A549 (cell line): ENCODE data around the gene PRDM5. TPM values are rescaled to one million over a fixed set of nuclear protein-coding genes. Genes with fewer than 3 reads are reported as not detected.

Experiments
- ATAC-seq, 2 experiments: fragments of 200-7000 bp in 1 of 2; fragments of >200 bp in 1 of 2; cut with Nextera tagmentation in 1 of 2; cut with Tn5 transposase in 1 of 2; 3 replicates each; pipeline versions ENCODE4 v1.8.0 to v1.9.1; 2018 to 2020; ENCODE audit warnings: mild to moderate bottlenecking in 1 of 2, moderate library complexity in 1 of 2
- CTCF ChIA-PET: fragments of 300-600 bp; sonication (Branson Sonifier 250); formaldehyde crosslinking; extraction: SDS; loops from one replicate; lab custom pipeline; 2021; ENCODE audit warnings: antibody characterized with exemption, inconsistent platforms; lab: Yijun Ruan, JAX
- POLR2A ChIA-PET: fragments of 350-600 bp; formaldehyde crosslinking; extraction: SDS; loops from one replicate; lab custom pipeline; 2021; ENCODE audit warnings: antibody characterized with exemption, inconsistent platforms; lab: Yijun Ruan, JAX
- DNase-seq, 2 experiments: peaks; one replicate each; pipeline versions ENCODE4 v3.0.0 to v3.0.0-alpha.2; 2011 to 2016; ENCODE audit warnings: low read depth in 1 of 2, low spot score in 1 of 2
- FAIRE-seq: peaks from 2 replicates; lab custom pipeline; 2011; peaks lifted over from hg19 to GRCh38; lab: Jason Lieb, UNC
- H3K27ac ChIP-seq, 2 experiments: fragments of >200 bp; sonication (Bioruptor Twin); formaldehyde crosslinking; 3 replicates each; pipeline ENCODE4 v1.5.1; 2016 to 2017
- H3K4me1 ChIP-seq: fragments of >200 bp; sonication (Bioruptor Twin); formaldehyde crosslinking; 3 replicates; pipeline ENCODE4 v1.6.1; 2016
- H3K4me2 ChIP-seq: fragments of >200 bp; sonication (Bioruptor Twin); formaldehyde crosslinking; 3 replicates; pipeline ENCODE4 v1.6.1; 2016
- H3K4me3 ChIP-seq: fragments of >200 bp; sonication (Bioruptor Twin); formaldehyde crosslinking; 3 replicates; pipeline ENCODE4 v1.5.1; 2016
- H3K9me3 ChIP-seq: fragments of >200 bp; sonication (Bioruptor Twin); formaldehyde crosslinking; 3 replicates; pipeline ENCODE4 v1.6.1; 2016
- CBX2 ChIP-seq: fragments of 200-600 bp; sonication (generic); IDR thresholded peaks from 2 replicates; pipeline ENCODE4 v1.6.1; 2016; ENCODE audit warnings: low read depth, mild to moderate bottlenecking, borderline replicate concordance
- CBX8 ChIP-seq: fragments of 200-600 bp; sonication (generic); IDR thresholded peaks from 2 replicates; pipeline ENCODE4 v1.6.1; 2016
- CHD4 ChIP-seq: fragments of 200-600 bp; sonication (generic); IDR thresholded peaks from 2 replicates; pipeline ENCODE4 v1.6.1; 2016; ENCODE audit warnings: antibody characterized with exemption, mild to moderate bottlenecking, borderline replicate concordance
- CTCF ChIP-seq: fragments of >200 bp; sonication (Bioruptor Twin); formaldehyde crosslinking; IDR thresholded peaks from 3 replicates; pipeline ENCODE4 v1.5.1; 2016
- EHF ChIP-seq: fragments of 250-450 bp; sonication (Bioruptor Pico); IDR thresholded peaks from 2 replicates; pipeline ENCODE4 v1.5.0; 2020; ENCODE audit warnings: mild to moderate bottlenecking
- EHMT2 ChIP-seq: fragments of 200-600 bp; sonication (generic); IDR thresholded peaks from 2 replicates; pipeline ENCODE4 v1.6.1; 2016; ENCODE audit warnings: antibody characterized with exemption, low read depth, mild to moderate bottlenecking, moderate library complexity
- ELK1 ChIP-seq: fragments of 150-350 bp; IDR thresholded peaks from 2 replicates; pipeline ENCODE4 v1.6.1; 2014; ENCODE audit warnings: low read depth, mild to moderate bottlenecking, low read length
- EP300 ChIP-seq, 2 experiments: fragments of >200 bp; sonication (Bioruptor Twin); formaldehyde crosslinking; IDR thresholded peaks; 2 replicates in 1 of 2; 3 replicates in 1 of 2; pipeline ENCODE4 v1.6.1; 2016 to 2017
- FOSB ChIP-seq: fragments of 250-450 bp; sonication (Bioruptor Pico); IDR thresholded peaks from 2 replicates; pipeline ENCODE4 v1.5.0; 2020; ENCODE audit warnings: mild to moderate bottlenecking, moderate library complexity
- FOSL2 ChIP-seq, 2 experiments: fragments of 450-650 bp in 1 of 2; fragments of >200 bp in 1 of 2; sonication (Bioruptor Twin) in 1 of 2; formaldehyde crosslinking; IDR thresholded peaks; 2 replicates each; pipeline versions ENCODE4 v1.5.0 to v1.6.1; 2016 to 2020; ENCODE audit warnings: mild to moderate bottlenecking in 1 of 2, moderate library complexity in 1 of 2
- JUN ChIP-seq, 2 experiments: fragments of >200 bp; sonication (Bioruptor Twin); formaldehyde crosslinking; IDR thresholded peaks; 2 replicates in 1 of 2; 3 replicates in 1 of 2; pipeline ENCODE4 v1.6.1; 2016 to 2017
- KDM1A ChIP-seq: fragments of 200-600 bp; sonication (generic); IDR thresholded peaks from 2 replicates; pipeline ENCODE4 v1.6.1; 2016; ENCODE audit warnings: low read depth, mild to moderate bottlenecking
- KDM5A ChIP-seq: fragments of 200-600 bp; sonication (generic); IDR thresholded peaks from 2 replicates; pipeline ENCODE4 v1.6.1; 2016; ENCODE audit warnings: antibody characterized with exemption, mild to moderate bottlenecking
- MAFK ChIP-seq: fragments of 450-650 bp; IDR thresholded peaks from 2 replicates; pipeline ENCODE4 v1.6.1; 2014; ENCODE audit not compliant: partially characterized antibody
- MYC ChIP-seq: IDR thresholded peaks from 2 replicates; pipeline ENCODE4 v1.6.1; 2012; ENCODE audit warnings: mild to moderate bottlenecking, inconsistent platforms, low read length, improper control_type of control experiment, borderline replicate concordance
- NFE2L2 ChIP-seq: fragments of 150-350 bp; conservative IDR thresholded peaks from 2 replicates; pipeline ENCODE4 v1.6.1; 2014; ENCODE audit warnings: low read length
- NR3C1 ChIP-seq: fragments of >200 bp; sonication (Bioruptor Twin); formaldehyde crosslinking; IDR thresholded peaks from 3 replicates; pipeline ENCODE4 v1.6.1; 2017
- POLR2AphosphoS2 ChIP-seq: conservative IDR thresholded peaks from 2 replicates; pipeline ENCODE4 v1.6.1; 2012; ENCODE audit warnings: low read length, improper control_type of control experiment, inconsistent platforms
- RAD21 ChIP-seq, 2 experiments: fragments of >200 bp in 1 of 2; sonication (Bioruptor Twin) in 1 of 2; formaldehyde crosslinking in 1 of 2; IDR thresholded peaks in 1 of 2; conservative IDR thresholded peaks in 1 of 2; 2 replicates in 1 of 2; 3 replicates in 1 of 2; pipeline ENCODE4 v1.6.1; 2012 to 2018; ENCODE audit warnings: inconsistent platforms in 1 of 2
- RCOR1 ChIP-seq: fragments of 150-350 bp; IDR thresholded peaks from 2 replicates; pipeline ENCODE4 v1.6.1; 2014; ENCODE audit warnings: antibody characterized with exemption, low read length, low read depth
- RFX5 ChIP-seq: fragments of 450-650 bp; IDR thresholded peaks from 2 replicates; pipeline ENCODE4 v1.7.1; 2014; ENCODE audit warnings: antibody characterized with exemption, mild to moderate bottlenecking, moderate library complexity
- RNF2 ChIP-seq: fragments of 200-600 bp; sonication (generic); IDR thresholded peaks from 2 replicates; pipeline ENCODE4 v1.6.1; 2016; ENCODE audit warnings: low read depth, mild to moderate bottlenecking, antibody characterized with exemption, moderate library complexity, borderline replicate concordance
- SMC3 ChIP-seq: fragments of >200 bp; sonication (Bioruptor Twin); formaldehyde crosslinking; IDR thresholded peaks from 3 replicates; pipeline ENCODE4 v1.6.1; 2018; ENCODE audit warnings: inconsistent platforms
- SREBF2 ChIP-seq: fragments of 450-650 bp; IDR thresholded peaks from 2 replicates; pipeline ENCODE4 v1.6.1; 2014; ENCODE audit warnings: mild to moderate bottlenecking, moderate library complexity
- TFCP2L1 ChIP-seq: fragments of 250-450 bp; sonication (Bioruptor Pico); IDR thresholded peaks from 2 replicates; pipeline ENCODE4 v1.5.0; 2021; ENCODE audit warnings: mild to moderate bottlenecking
- ZC3H11A ChIP-seq: fragments of 450-650 bp; IDR thresholded peaks from 2 replicates; pipeline ENCODE4 v1.6.1; 2014; ENCODE audit warnings: antibody characterized with exemption, mild to moderate bottlenecking
- ZNF302 ChIP-seq: fragments of 250-450 bp; sonication (Bioruptor Pico); IDR thresholded peaks from 2 replicates; pipeline ENCODE4 v1.9.0; 2021; ENCODE audit warnings: inconsistent platforms, mild to moderate bottlenecking, moderate library complexity
- WGBS: methylation state at CpG from one replicate; pipeline ENCODE4 v1.1.6; 2017; ENCODE audit errors: missing lambda C conversion rate; 5-methylcytosine and 5-hydroxymethylcytosine counted together
- polyA plus RNA-seq, 4 experiments: library from polyadenylated mRNA; depleted of rRNA in 3 of 4; stranded (reverse); fragments of >200 nt; fragmentation: RNase III in 1 of 4; extraction: RNeasy Plus Mini Kit Qiagen cat#74134 plus additional on column Dnase treatment in 1 of 4; gene quantifications; 2 replicates in 3 of 4; 3 replicates in 1 of 4; pipeline ENCODE4 v1.2.3, GENCODE V29; 2011 to 2017
- TF ChIP-seq, protein P1 (sequence below): IDR thresholded peaks from 2 replicates; pipeline ENCODE4 v1.6.1; 2012
- TF ChIP-seq, protein P2 (sequence below): fragments of 200-600 bp; sonication (generic); IDR thresholded peaks from 2 replicates; pipeline ENCODE4 v1.6.1; 2016; ENCODE audit warnings: antibody characterized with exemption, mild to moderate bottlenecking, moderate library complexity

PRDM5 gene
- polyA plus RNA-seq, 2 of the 4 experiments (the other 2 are of a cell fraction) = 6.5 to 12.9 TPM

GRCh38 chr4:120731561-120731960, 191.0 kb downstream of the PRDM5 start:
- POLR2A ChIA-PET = no interaction called here
- TF ChIP-seq NR3C1 (no peak), FOSB (CRISPR knock-in tag) (no peak)
- no peak overlapping the region for H3K27ac ChIP-seq
- no peaks in the 10 kb centered on the region for H3K4me1 ChIP-seq
- DNase-seq (no peak), ATAC-seq (no peak), FAIRE-seq (no peak)
- H3K4me3 ChIP-seq = no peak overlapping the region
- 96% methylated on average over 3 of the region's 3 CpGs for WGBS
- no peaks in the 10 kb centered on the region for H3K9me3 ChIP-seq
- no peak overlapping the region for H3K4me2 ChIP-seq
- CTCF ChIA-PET = no interaction called here

GRCh38 chr4:120730777-120731320, 191.7 kb downstream of the PRDM5 start:
- no peaks in the 10 kb centered on the region for H3K9me3 ChIP-seq
- TF ChIP-seq EP300 (IDR thresholded peaks at IDR 0.05) = no peak
- TF ChIP-seq SMC3 = no peak
- TF ChIP-seq JUN (IDR thresholded peaks at IDR 0.05) = no peak
- no peak for TF ChIP-seq ZC3H11A
- no peak for TF ChIP-seq POLR2AphosphoS2
- TF ChIP-seq ZNF302 (CRISPR knock-in tag) = no peak
- TF ChIP-seq, protein P1, sequence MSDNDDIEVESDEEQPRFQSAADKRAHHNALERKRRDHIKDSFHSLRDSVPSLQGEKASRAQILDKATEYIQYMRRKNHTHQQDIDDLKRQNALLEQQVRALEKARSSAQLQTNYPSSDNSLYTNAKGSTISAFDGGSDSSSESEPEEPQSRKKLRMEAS = no peak
- TF ChIP-seq RAD21 (conservative IDR thresholded peaks at IDR 0.05 in 1 of 2, IDR thresholded peaks at IDR 0.05 in 1 of 2) = no peak
- no peak for TF ChIP-seq ELK1
- TF ChIP-seq MAFK = no peak
- no peak for TF ChIP-seq SREBF2
- TF ChIP-seq KDM5A = no peak
- TF ChIP-seq FOSL2 (IDR thresholded peaks at IDR 0.05) = no peak
- no peak for TF ChIP-seq FOSL2 (CRISPR knock-in tag; IDR thresholded peaks at IDR 0.05)
- TF ChIP-seq NFE2L2 = no peak
- TF ChIP-seq CBX8 = no peak
- no peak for TF ChIP-seq EHF (CRISPR knock-in tag)
- no peak for TF ChIP-seq KDM1A
- TF ChIP-seq MYC = no peak
- no peak for TF ChIP-seq RFX5
- no peak for TF ChIP-seq EHMT2
- ChIA-PET POLR2A (no interaction called here), CTCF (no interaction called here)
- no peak for ATAC-seq
- H3K4me1 ChIP-seq = no peaks in the 10 kb centered on the region
- H3K27ac ChIP-seq = no peak overlapping the region
- FAIRE-seq = no peak
- DNase-seq = no peak
- no peak overlapping the region for H3K4me3 ChIP-seq
- no peak overlapping the region for H3K4me2 ChIP-seq
- 80% methylated on average over 4 of the region's 4 CpGs for WGBS

GRCh38 chr4:120728892-120729675, 193.4 kb downstream of the PRDM5 start:
- ChIA-PET CTCF (interaction anchor here (1.1 kb wide), 1 partner anchor 9 kb away, joined by 3 read pairs; no protein-coding TSS in a partner anchor), POLR2A (no interaction called here)
- no peak overlapping the region for H3K4me2 ChIP-seq
- DNase-seq (no peak), FAIRE-seq (no peak), ATAC-seq (no peak)
- no peaks in the 10 kb centered on the region for H3K9me3 ChIP-seq
- 86% methylated on average over 4 of the region's 4 CpGs for WGBS
- no peaks in the 10 kb centered on the region for H3K4me1 ChIP-seq
- no peak overlapping the region for H3K4me3 ChIP-seq
- no peak overlapping the region for H3K27ac ChIP-seq
- no peak for TF ChIP-seq ZC3H11A
- no peak for TF ChIP-seq RCOR1
- TF ChIP-seq CHD4 = no peak
- TF ChIP-seq CBX2 = no peak
- TF ChIP-seq, protein P2, sequence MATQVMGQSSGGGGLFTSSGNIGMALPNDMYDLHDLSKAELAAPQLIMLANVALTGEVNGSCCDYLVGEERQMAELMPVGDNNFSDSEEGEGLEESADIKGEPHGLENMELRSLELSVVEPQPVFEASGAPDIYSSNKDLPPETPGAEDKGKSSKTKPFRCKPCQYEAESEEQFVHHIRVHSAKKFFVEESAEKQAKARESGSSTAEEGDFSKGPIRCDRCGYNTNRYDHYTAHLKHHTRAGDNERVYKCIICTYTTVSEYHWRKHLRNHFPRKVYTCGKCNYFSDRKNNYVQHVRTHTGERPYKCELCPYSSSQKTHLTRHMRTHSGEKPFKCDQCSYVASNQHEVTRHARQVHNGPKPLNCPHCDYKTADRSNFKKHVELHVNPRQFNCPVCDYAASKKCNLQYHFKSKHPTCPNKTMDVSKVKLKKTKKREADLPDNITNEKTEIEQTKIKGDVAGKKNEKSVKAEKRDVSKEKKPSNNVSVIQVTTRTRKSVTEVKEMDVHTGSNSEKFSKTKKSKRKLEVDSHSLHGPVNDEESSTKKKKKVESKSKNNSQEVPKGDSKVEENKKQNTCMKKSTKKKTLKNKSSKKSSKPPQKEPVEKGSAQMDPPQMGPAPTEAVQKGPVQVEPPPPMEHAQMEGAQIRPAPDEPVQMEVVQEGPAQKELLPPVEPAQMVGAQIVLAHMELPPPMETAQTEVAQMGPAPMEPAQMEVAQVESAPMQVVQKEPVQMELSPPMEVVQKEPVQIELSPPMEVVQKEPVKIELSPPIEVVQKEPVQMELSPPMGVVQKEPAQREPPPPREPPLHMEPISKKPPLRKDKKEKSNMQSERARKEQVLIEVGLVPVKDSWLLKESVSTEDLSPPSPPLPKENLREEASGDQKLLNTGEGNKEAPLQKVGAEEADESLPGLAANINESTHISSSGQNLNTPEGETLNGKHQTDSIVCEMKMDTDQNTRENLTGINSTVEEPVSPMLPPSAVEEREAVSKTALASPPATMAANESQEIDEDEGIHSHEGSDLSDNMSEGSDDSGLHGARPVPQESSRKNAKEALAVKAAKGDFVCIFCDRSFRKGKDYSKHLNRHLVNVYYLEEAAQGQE = no peak
- TF ChIP-seq ZNF302 (CRISPR knock-in tag) = no peak
- no peak for TF ChIP-seq TFCP2L1 (CRISPR knock-in tag)
- TF ChIP-seq CTCF = no peak
- no peak for TF ChIP-seq RNF2
